HG03103 (cell line): ENCODE data around the gene CBFA2T3.
"Not testable (repeated sequence)": the region's sequence is repeated elsewhere in the genome, so short reads cannot be mapped to it uniquely, and the experiment has no call there.

Experiments
- ATAC-seq: cut with Tn5 transposase; IDR thresholded peaks from one replicate; pipeline ENCODE4 v1.9.1; 2021; ENCODE audit warnings: low read depth; ENCODE audit not compliant: unreplicated experiment

The CBFA2T3 gene

GRCh38 chr16:88977018-88977811 is at the start of gene CBFA2T3:
Gene CBFA2T3 (minus strand): TSS chr16:88977207. CDS start chr16:88976807, 400 bp downstream.
- no peak for ATAC-seq

- ATAC-seq = no peak
Observed at GRCh38 chr16:89026121-89026612, 49.2 kb upstream of the CBFA2T3 start.

GRCh38 chr16:89025636-89026035 is 48.6 kb upstream of the CBFA2T3 start:
- ATAC-seq = no peak

GRCh38 chr16:89024546-89025060 is 47.6 kb upstream of the CBFA2T3 start:
- ATAC-seq = no peak

GRCh38 chr16:89023621-89024511 is 46.9 kb upstream of the CBFA2T3 start:
- ATAC-seq = no peak

GRCh38 chr16:89023151-89023551 is 46.1 kb upstream of the CBFA2T3 start:
- ATAC-seq = no peak

GRCh38 chr16:89022051-89022836 is 45.2 kb upstream of the CBFA2T3 start:
- no peak for ATAC-seq

- ATAC-seq = no peak
Observed at GRCh38 chr16:89020925-89021595, 44.1 kb upstream of the CBFA2T3 start.

- no peak for ATAC-seq
Observed at GRCh38 chr16:89020068-89020924, 43.3 kb upstream of the CBFA2T3 start.

GRCh38 chr16:89019511-89019910 is 42.5 kb upstream of the CBFA2T3 start:
- ATAC-seq = no peak

GRCh38 chr16:89018282-89019158 is 41.5 kb upstream of the CBFA2T3 start:
- no peak for ATAC-seq

- no peak for ATAC-seq
Observed at GRCh38 chr16:89017543-89018281, 40.7 kb upstream of the CBFA2T3 start.

GRCh38 chr16:89016561-89016960 is 39.6 kb upstream of the CBFA2T3 start:
- not testable (repeated sequence) for ATAC-seq

GRCh38 chr16:89015271-89015859 is 38.4 kb upstream of the CBFA2T3 start:
- ATAC-seq = no peak

GRCh38 chr16:89014403-89015230 is 37.6 kb upstream of the CBFA2T3 start:
- ATAC-seq = no peak
